ENCODE results near the gene TMEM184C.
A peak's percentile ranks its signal among the peaks of the same experiment; 100 is the strongest.

TMEM184C gene

DNA sequence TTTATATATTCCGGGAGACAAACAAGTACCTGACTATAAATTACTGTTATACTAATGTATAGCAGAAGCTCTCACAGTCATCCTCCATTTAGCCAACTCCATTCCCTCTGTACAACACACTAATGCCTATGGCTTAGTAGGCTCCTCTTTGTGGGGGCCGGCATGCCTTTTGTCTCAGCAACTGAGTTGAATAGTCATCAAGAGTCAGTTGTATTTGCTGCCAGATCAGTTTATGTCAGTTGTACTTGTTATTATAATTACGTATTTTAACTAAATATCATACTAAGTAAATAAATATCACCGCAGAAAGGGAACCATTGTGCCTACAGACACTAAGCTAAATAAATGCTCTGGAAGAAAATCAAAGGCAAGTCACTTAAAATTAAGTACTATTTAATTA is 56.9 kb downstream of the TMEM184C start:
- DNase-seq = no peak

DNA sequence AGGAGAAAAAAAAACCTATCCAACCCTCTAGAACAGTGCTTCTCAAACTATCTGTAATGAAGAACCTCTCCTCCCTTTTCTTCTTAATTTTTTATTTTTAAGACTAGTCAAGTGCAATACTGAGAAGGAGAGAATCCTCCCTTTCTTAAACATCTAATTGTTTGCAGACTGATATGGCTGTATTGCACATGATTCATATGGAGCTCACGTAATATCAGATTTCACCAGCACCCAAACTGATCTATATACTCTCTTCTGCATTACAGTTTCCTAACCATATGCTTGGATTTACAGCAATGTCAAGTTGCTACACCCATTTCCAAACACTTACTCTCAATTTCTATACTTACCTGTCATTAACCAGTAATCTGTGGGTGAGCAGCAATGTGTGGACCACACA is 57.3 kb downstream of the TMEM184C start:
- DNase-seq = no peak

GRCh38 chr4:147678106-147678505 is 60.9 kb downstream of the TMEM184C start:
- no peak for DNase-seq

DNA sequence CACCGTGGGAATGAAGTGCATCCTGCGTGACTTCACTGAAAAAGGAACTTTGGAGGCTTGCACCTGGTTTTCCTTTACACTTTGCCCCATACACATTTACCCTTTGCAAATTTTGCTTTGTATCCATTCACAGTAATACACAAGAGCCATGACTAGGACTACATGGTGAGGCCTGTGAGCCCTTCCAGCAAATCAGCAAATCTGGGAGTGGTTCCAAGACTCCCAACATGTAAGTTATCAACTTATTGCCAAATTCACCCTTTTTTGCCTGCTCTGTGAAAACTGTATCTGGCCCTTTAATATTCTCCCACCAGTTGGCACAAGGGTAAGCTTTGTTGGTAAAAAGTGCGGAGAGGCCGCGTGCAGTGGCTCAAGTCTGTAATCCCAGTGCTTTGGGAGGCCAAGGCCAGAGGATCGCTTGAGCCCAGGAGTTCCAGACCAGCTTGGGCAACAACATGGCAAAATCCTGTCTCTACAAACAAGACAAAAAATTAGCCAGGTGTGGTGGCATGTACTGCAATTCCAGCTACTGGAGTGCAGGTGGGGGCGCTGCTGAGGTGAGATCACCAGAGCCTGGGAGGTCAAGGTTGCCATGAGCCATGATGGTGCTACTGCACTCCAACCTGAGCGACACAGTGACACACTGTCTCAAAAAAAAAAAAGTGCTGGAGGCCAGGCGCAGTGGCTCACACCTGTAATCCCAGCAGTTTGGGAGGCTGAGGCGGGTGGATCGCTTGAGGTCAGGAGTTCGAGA is 61.8 kb downstream of the TMEM184C start:
- DNase-seq = no peak

- no peak for DNase-seq
These were observed 65.6 kb downstream of the TMEM184C start for GRCh38 chr4:147682755-147683154.

- DNase-seq = peak; percentile 0
These were observed 66.0 kb downstream of the TMEM184C start for GRCh38 chr4:147683188-147683591.

DNA sequence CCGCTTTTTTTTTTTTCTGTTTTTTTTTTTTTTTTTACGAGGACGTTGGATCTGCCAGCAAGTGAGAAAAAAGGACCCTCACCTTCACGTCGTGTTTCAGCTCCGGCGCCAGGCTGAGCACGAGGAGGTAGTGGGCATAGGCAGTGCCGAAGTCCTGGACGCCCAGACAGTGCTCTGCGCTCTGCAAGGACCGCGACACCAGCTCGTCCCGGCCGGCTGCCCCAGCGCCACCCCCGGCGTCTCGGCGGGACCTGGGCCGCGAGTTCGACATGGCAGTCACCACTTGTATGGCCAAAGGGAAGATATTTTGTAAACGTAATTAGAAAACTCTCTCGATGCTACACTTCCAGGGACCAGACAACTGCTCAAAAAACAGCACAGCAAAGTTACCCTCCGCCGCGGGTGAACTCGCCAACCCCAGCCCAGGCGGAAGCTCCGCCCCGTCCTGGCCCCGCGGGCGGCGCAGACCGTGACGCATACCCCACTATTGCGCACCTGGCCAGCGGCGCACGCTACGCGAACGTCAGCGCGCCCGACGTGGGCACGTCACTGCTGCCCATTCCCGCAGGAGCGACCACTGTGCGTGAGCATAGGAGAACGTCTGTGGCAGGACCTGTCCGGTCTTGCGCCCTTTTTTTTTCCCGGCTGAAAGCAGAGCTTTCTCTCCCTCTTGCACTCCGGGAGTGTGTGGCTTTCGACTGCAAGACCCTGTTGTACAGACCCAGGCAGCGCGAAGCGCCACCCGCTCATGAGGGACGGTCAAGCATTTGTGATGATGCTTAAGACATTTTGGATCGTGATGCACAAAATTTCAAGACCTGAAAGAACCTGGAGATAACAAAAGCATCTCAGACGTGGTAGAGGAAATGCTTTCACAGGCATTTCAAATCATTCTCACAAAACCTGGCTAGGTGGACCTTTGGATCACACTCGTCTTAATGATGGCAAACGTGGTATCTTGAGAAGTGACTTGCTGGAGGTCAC is 66.8 kb downstream of the TMEM184C start, which contains the start of gene PRMT9:
Gene PRMT9, minus strand, starts transcription at position 447 of the 984 bp plus-strand sequence. Its CDS starts 176 bp downstream, at position 271.
- peak; percentile 50 for DNase-seq

GRCh38 chr4:147689067-147689466 is 71.9 kb downstream of the TMEM184C start:
- no peak for DNase-seq

DNA sequence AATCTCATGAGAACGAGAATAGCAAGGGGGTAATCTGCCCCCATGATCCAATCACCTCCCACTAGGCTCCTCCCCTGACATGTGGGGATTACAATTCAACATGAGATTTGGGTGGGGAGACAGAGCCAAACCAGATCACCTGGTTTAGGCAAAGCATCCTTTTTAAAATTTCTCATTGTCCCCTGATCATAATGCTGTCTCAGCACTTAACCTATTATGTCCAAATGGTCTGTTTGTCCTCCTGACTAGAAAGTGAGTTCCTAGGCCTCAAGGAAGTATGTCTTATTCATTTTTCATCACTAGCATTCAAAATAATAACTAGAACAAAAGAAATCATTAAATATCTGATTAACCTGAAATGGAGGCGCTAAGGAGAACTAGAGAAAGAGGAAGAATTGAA is 74.6 kb downstream of the TMEM184C start:
- DNase-seq = no peak

- DNase-seq = no peak
These were observed 76.0 kb downstream of the TMEM184C start for GRCh38 chr4:147693218-147693617.

DNA sequence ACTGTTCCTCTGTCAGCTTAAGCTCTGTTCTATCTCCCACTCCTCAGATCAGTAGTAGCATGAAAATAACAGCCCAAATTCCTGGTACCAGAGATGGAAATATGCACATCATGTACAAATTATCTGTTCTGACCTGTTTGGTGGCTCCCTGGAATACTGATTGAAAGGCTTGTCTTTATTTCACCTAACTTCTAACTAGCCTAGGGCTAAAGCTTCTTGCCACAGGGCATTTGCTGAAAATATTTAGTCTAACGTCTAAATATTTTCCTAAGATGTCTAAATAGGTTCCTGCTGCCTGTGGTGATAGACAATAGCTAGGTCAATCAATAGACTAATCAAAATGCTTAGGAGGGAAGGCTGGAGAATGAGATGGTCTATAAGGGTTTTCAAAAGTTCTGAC is 79.7 kb downstream of the TMEM184C start:
- DNase-seq = no peak

- DNase-seq = no peak
These were observed 87.6 kb downstream of the TMEM184C start for GRCh38 chr4:147704846-147705245.

DNA sequence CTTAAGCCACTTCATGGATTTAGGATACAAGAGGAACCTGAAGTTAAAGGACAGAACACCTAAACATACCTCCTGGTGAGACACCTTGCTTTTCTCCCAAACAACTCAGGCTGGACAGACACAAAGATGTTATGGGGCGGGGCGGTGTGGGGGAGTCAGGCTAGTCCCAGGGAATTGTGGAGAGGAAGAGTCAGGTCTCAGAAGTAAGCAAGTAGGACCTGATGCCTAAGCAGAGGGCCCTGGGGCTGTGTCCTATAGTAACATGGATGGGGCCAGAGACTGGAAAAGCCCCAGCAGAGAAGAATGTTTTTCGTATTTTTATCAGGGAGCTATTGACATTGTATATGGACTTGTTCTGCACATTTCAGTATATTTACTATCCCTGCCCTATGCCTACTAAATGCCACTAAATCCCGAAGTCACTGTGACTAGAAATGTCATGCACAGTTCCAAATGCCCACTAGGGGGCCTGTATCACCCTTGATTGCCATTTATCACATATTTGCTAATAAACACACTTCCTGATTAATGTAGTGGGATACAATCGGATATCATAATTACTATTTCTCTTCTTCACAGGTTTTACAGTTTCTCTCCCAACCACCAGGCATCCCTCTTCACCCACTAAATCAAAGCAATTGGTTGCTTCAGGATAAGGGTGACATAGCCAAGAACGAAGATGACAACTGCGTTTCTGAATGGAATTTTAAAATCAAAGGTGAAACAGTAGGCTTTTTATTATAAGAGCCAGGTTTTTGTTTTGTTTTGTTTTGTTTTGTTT is 90.9 kb downstream of the TMEM184C start:
- no peak for DNase-seq

- no peak for DNase-seq
These were observed 92.8 kb downstream of the TMEM184C start for GRCh38 chr4:147709999-147710398.

DNA sequence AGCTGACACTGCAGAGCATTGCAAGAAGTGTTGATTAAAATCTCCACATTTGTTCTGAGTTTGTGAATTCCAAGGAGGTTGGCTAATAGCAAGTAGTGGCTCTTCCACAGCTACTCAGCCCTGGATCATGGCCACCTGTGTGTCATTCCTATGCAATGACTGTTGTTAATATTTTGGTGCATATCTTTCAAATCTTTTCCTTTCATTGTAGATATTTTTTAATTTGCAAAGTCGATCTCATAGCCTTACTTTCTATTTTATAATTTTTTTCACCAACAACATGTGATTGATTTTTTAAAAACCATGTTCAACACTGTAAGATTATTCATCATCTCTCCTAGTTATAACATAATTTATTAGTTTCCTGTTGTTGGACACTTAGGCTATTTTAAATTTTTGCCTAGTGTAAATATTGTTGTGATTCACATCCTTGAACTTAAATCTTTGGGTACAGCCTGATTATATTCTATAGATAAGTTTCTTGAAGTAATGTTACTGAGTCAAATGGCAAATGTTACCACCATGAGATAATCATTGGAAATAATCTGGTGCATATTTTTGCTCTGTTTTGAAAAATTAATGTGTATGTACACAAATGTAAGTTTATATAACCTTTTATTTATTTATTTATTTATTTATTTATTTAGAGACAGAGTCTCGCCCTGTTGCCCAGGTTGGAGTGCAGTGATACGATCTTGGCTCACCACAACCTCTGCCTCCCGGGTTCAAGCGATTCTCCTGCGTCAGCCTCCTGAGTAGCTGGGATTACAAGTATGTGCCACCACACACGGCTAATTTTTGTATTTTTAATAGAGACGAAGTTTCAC is 97.6 kb downstream of the TMEM184C start:
- DNase-seq = no peak

- DNase-seq = no peak
These were observed 100.7 kb downstream of the TMEM184C start for GRCh38 chr4:147717878-147718277.
